GM21360 (cell line): Measurements from ENCODE around the gene CFAP97.
"Not testable (repeated sequence)": the region's sequence is repeated elsewhere in the genome, so short reads cannot be mapped to it uniquely, and the experiment has no call there.

Experiments used
- ATAC-seq: cut with Tn5 transposase; IDR thresholded peaks from one replicate; pipeline ENCODE4 v1.9.1; 2021; ENCODE audit warnings: mild to moderate bottlenecking, moderate library complexity; ENCODE audit not compliant: unreplicated experiment

Gene CFAP97

GRCh38 chr4:185224597-185224996, 20.8 kb upstream of the CFAP97 start:
- no peak for ATAC-seq

DNA sequence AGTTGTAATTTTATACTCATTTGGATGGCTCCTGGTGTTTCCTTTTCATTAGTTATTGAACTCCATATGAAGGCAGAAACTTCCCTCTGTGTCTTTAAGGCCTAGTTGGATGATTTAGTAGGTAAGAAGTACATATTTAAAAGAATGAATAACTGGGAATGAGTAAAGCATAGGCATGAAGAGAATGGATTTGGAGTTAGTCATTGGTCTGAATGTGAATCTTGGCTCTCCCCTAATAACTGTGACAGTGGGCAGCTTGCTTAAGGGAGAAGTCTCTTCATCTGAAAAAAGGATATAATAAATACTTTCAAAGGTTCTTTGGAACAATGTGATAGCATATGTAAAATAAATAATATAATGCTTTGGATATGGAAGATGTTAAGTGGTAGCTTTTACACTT, 18.8 kb upstream of the CFAP97 start:
- no peak for ATAC-seq

GRCh38 chr4:185221912-185222311, 18.1 kb upstream of the CFAP97 start:
- ATAC-seq, result no peak

- no peak for ATAC-seq
Observed at GRCh38 chr4:185221491-185221890, 17.7 kb upstream of the CFAP97 start.

- peak; percentile 67 for ATAC-seq
Observed at GRCh38 chr4:185219551-185220344, 15.9 kb upstream of the CFAP97 start.

DNA sequence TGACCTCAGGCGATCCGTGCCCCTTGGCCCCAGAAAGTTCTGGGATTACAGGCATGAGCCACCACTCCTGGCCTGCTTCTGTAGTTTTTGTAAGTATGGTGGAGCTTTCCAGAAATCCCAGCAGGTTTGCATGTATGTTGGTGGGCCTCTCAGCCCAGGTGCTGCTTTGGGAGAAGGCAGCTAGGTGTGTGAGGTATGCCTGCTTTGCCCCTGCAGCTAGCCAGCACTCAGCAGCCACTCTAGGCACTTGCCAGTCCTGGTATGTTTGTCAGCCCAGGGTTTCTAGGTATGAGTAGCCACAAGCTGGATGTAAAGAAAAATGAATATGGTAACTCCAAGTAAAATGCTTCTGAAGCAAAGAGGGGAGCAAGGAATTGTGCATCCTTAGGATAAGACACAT, 14.5 kb upstream of the CFAP97 start:
- no peak for ATAC-seq

GRCh38 chr4:185217408-185217975, 13.7 kb upstream of the CFAP97 start:
- ATAC-seq, result no peak

DNA sequence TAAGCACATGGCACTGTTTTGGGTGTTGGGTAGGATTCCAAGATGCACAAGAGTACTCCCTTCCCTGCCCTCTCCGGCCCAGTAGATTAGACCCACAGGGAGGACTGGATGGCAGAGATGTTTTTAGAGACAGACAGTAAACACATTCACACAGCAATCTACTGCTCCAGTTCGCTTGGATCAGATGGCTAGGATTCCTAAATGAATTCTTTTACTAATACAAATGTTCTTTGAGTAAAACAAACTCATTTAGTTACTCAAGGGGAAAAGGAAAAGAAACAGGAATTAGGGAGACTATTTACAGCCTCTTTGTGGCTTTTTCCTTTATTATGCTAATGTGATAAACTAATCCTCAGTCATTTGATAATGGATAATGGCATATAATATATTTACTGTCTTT, 11.5 kb upstream of the CFAP97 start:
- ATAC-seq, result no peak

DNA sequence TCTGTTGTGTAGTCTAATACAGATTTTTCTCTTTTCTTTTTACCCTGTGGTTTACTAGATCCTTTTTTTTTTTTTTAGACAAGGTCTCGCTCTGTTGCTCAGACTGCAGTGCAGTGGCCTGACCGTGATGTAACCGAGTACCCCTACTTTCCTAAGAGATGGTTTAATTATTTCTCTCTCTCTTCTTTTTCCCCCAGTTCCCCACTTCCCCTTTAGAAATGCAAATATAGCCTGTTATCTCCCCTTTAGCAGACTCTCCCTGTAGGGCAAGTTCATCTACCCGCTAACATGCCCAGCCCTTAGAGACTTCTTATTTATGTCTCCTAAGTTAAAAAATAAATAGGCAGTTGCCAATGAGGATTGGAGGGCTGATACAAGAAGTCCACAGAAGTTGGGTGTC, 10.1 kb upstream of the CFAP97 start:
- ATAC-seq, result peak; percentile 36

DNA sequence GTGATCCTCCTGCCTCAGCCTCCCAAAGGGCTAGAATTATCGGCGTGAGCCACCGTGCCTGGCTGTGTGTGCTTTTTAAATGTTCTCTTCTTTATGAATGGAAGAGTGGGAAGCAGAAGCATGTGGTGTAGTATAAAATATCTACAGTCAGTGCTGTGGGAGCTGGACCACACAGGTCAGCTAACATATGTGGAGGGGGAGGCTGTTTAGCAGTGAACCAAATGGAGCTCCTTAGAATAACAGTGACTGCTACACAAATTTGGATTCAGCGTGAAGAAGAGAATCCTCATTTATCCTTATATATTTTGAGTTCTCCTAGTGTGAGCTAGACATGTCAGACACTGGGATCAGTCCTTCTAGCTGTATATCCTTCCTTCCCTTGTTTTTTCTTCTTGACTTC, 8.8 kb upstream of the CFAP97 start:
- ATAC-seq, result no peak

DNA sequence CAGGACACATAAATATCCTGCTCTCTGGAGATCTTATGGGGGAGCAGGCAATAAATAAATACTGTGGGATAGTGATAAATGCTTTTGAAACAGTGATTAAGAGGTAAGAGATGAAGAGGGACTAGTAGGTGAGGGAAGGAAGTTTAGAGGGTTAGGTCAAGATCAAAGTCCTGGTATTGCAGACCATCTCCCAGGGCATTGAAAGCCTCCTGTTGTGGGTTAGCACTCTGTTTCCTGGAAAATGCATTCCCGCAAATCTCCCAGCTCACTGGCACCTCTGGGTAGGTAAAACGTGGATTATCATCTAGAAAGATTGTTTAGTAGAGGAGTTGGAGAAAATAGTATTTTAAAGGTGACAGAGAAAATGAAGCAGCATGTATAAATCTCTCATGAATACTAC, 7.8 kb upstream of the CFAP97 start:
- ATAC-seq, result no peak

- ATAC-seq, result no peak
Observed at GRCh38 chr4:185211035-185211434, 7.2 kb upstream of the CFAP97 start.

- ATAC-seq, result peak; percentile 11
Observed at GRCh38 chr4:185210102-185210981, 6.5 kb upstream of the CFAP97 start.

DNA sequence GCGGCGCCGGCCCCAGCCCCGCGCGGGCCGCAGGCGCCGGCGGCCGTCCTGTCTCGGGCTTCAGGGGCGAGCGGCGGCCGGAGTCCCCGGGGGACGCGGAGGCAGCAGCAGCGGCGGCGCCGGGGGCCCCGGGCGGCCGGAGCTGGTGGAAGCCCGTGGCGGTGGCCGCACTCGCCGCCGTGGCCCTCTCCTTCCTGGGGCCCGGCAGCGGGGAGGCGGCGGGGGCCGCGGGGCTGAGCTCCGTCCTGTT, 6.0 kb upstream of the CFAP97 start:
- peak; percentile 7 for ATAC-seq

DNA sequence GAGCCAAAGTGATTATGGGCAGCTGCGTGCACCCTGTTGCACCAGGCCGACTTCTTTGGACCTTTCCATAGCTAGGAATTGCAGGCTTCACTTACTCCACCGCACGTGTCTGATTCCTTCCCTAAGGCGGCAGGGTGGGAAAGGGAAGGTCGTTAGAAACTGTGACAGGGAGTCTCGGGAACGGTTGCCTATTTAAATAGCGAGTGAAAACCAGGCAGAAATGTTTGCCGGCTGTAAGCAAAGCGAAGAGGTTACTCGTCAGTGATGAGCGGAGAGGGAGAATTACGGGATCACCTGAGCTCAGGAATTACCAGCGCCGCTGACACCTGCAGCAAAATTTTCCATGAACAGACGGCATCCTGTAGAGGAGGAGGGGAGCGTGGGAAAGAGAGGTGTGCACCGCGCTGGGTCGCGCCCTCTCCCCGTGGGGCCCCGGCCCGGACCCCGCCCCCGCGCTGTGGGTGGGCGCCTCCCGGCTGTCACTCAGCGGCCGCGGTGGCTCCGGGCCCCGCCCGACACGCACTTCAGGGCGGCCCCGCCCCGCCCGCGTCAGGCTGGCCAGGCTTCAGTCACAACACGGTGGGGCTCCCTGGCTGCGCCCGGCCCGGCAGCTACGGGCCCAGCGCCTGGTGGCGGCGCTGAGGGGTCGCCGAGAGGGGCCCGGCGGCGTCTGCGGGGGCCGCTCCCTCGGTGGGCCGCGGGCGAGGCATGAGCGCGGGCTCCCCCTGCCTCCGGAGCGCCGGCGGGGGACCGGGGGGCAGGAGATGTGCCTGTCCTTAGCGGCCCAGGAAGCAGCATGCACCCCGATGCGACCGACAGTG, 5.4 kb upstream of the CFAP97 start, which contains the start of gene SNX25:
Gene SNX25 (plus strand): TSS at position 568 of the 821 bp plus-strand sequence. CDS start 229 bp downstream, at position 797.
- ATAC-seq, result peak; percentile 73

DNA sequence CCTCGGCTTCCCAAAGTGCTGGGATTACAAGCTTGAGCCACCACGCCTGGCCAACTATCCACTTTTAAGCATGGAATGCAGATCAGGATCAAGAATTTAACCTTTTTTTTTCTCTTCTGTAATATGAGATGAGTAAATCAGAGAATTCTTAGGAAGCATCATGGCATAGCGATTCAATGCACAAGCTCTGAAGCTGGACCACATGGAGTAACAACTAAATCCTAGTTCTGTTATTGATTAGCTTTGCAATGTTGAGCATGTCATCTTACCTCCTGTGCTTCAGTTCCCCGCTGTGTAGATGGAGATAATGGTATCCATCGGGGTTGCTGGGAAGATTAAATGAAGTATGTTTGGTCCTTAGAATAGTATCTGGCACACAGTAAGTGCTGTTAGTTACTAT, 3.7 kb upstream of the CFAP97 start:
- ATAC-seq, result no peak

DNA sequence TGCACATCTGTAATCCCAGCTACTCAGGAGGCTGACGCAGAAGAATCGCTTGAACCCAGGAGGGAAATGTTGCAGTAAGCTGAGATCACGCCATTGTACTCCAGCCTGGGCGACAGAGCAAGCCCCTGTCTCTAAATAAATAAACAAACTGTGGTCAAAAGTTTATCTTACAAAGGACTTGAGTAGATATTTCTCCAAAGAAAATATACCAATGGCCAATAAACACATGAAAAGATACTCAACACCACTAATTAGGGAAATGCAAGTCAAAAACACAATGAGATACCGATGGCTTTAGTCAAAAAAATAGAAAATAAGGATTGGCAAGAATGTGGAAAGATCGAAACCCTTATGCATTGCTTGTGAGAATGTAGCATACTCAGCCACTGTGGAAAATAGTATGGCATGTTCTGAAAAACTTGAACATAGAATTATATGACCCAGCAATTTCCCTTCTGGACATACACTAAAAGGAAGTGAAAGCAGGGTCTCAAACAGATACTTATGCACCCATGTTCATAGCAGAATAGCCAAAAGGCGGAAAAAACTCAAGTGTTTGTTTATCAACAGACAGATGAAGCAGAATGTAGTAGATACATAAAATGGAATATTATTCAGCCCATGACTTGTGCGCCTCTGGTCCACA, 2.0 kb upstream of the CFAP97 start:
- no peak for ATAC-seq

GRCh38 chr4:185205073-185205472, 1.3 kb upstream of the CFAP97 start:
- not testable (repeated sequence) for ATAC-seq

- ATAC-seq, result no peak
Observed at GRCh38 chr4:185204238-185204910, 574 bp upstream of the CFAP97 start.

GRCh38 chr4:185202984-185203485, 765 bp downstream of the CFAP97 start:
- ATAC-seq, result peak; percentile 1
